ENCODE measurements around the gene MSANTD1.
"Not testable (repeated sequence)": the region's sequence is repeated elsewhere in the genome, so short reads cannot be mapped to it uniquely, and the experiment has no call there.

Gene MSANTD1

GRCh38 chr4:3291969-3292570 is 43.1 kb downstream of the MSANTD1 start:
- no peak for DNase-seq

- peak; percentile 73 for DNase-seq
These were observed 43.8 kb downstream of the MSANTD1 start, which contains the start of gene RGS12 for GRCh38 chr4:3292571-3293400. Gene RGS12 (plus strand): TSS chr4:3293021. CDS start chr4:3316171, 23,150 bp downstream.

DNA sequence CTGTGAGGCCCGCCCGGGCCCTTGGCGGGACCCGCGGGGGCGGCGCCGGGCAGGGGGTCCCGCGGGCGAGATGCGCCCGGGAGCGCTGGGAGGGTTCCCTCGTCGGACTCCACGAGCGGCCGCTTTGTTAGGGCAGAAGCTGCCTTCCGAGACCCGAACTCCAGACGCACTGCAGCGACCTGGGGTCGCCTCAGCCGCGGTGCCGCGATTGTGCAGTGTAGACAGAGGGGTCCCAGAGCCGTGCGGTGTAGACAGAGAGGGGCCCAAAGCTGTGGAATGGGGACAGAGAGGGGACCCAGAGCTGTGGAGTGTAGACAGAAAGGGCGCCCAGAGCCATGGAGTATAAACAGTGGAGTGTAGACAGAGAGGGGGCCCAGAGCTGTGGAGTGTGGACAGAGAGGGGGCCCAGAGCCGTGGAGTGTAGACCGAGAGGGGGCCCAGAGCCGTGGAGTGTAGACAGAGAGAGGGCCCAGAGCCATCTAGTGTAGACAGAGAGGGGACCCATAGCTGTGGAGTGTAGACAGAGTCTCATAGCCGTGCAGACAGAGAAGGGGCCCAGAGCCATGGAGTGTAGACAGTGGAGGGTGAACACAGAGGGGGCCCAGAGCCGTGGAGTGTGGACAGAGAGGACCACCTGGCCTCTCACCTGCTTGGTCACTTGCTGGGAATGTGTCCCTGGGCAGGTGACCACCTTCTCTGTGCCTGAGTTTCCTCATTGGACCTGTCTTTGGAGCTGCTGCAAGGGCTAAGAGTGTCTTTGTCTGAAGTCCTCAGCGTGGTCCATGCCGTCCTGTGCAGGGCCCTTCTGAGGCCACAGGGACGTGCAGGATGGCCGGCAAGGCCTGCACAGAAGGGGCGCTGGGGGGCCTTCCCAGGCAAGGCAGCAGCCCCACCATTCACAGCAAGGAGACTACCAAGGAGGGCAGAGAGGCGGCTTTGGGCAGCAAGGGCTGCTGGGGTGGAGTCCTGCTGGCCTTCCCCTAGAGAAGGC is 44.7 kb downstream of the MSANTD1 start:
- DNase-seq: no peak

DNA sequence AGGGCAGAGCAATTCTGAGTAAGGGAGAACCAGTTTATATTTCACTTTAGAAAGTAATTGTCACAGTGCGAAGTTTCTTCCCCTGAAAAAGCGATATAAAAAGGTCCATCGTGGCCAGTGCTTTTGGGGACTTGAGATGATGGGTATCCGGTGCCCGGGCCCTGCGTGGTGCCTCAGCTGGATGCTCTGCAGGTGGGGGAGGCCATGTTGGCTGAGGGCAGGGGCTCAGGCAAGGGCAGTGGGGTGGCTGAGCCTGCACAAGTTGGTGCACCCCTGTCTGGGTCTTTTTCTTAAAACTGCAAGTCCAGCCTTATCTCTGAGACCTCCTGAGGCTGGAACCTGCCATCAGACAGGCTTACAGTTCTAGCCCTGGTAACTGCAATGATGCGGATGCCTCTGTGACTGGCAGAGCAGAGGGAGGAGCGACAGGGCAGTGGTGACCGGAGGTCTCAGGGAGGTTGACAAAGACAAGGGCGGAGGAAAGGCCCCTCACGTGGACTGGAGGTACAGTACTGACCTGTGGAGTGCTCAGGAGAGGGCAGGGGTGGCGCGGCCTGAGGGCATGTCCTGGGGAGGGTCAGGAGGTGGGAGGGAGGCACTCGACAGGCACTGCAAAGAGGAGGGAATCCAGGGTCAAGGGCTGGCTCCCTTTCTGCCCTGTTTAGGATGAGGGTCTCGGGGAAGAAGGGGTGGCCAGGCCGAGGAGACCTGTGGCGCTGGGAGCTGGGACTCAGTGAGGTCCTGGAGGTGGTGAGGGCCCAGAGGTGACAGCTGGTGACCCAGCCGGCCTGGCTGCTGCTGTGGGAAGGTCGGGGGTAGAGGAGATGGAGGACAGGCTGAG is 45.7 kb downstream of the MSANTD1 start:
- no peak for DNase-seq

GRCh38 chr4:3295837-3296624 is 47.1 kb downstream of the MSANTD1 start:
- DNase-seq: no peak

DNA sequence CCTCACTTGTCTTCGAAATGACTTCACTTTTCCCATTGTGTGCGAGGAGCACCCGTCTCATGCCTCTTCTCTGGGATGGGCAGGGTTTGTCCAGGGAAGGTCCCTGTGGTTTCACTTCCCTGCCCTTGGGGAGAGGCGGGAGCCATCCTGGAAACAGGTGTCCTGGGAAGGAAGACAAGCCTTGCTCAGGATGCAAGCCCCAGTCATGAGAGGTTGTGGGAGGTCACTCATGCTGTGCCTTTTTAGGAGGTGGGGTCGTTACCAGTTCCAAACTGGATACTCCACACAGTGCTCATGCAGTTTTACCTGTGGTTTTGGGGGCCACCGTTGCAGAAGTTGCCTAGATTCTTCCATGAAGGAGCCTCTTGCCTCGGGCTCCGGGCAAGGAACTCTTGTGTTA is 47.7 kb downstream of the MSANTD1 start:
- no peak for DNase-seq

- DNase-seq: no peak
These were observed 48.3 kb downstream of the MSANTD1 start for GRCh38 chr4:3297066-3297859.

DNA sequence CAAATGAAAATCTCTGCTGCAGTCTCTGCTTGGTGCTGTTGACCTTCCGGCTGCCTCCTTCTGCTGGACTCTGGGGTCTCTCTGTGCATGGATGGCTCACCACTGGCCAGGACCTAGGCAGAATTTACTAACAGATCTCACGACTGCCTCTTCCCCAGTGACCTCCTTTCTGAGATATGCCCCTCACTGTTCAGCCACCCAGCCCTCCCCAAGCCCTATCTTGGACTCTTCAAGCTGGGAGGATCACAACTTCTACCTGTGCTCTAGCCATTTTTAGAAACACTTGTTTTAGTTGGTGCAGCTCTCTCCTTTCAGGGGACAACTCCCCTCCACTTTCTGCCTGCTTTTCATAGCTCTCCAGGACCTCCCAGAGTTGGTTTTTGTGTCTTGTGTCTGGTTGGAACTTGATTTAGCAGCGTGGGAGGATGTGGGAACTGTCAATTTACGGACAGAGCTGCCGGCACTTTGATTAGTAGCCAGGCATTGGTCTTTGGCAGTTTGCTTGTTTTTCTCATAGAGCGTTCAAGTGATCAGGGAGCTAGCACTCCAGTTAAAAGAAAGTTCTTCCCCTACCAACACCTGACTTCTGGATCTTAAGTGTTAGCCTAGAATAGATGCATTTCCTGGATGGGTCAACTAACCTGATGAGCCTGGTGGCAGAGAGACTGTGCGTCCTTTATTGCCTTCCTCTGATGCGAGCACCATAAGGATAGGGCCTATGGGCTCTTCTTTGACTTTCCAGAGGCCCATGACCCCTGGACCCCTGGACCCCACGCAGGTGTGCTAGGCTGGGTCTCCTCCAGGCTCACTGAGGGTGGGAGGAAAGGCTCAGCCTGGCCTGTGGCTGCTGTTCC is 50.4 kb downstream of the MSANTD1 start:
- DNase-seq: no peak

DNA sequence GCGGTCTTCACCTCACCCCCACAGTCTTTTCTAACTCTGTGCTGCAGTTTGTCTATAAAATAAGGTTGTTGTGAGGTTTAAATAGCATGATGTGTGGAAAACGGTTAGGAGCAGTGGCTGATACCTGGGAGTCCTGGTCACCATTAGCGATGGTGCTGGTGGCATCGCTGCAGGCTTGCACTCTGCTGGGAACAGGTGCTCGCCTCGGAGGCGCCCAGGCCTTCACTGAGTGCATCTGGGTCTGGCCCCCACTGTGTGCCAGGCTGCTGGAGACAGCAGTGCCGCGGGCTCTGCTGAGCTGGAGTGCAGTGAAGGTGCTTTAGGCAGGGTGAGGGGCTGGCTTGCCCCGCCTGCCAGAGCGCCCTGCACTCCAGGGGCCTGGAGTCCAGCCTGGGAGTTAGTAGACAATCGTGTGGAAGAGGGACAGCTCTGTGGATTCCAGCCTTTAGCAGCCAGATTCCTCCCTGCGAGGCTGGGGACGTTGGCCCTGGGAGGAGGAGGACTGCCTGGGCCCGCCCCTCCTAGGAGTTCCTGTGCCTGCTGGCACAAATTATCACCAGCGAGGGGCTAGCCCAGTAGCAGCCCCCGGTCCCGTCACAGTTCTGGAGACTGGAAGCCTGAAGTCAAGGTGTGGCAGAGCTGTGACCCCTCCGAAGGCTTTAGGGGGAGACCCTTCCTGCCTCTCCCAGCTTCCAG is 51.2 kb downstream of the MSANTD1 start:
- no peak for DNase-seq

- not testable (repeated sequence) for DNase-seq
These were observed 51.9 kb downstream of the MSANTD1 start for GRCh38 chr4:3300882-3301281.

- no peak for DNase-seq
These were observed 52.7 kb downstream of the MSANTD1 start for GRCh38 chr4:3301450-3302172.

- DNase-seq: peak; percentile 81
These were observed 53.3 kb downstream of the MSANTD1 start for GRCh38 chr4:3302173-3302785.

GRCh38 chr4:3302786-3303564 is 54.0 kb downstream of the MSANTD1 start:
- DNase-seq: no peak

GRCh38 chr4:3303565-3303824 is 54.5 kb downstream of the MSANTD1 start:
- no peak for DNase-seq

GRCh38 chr4:3303923-3304710 is 55.2 kb downstream of the MSANTD1 start:
- DNase-seq: no peak
